GM12878 (cell line): Measurements from ENCODE around the gene SHFL. TPM values are rescaled to one million over a fixed set of nuclear protein-coding genes. Genes with fewer than 3 reads are reported as not detected.
A peak's percentile ranks its signal among the peaks of the same experiment; 100 is the strongest.

Source experiments
- ATAC-seq: fragments of 200-7000 bp; cut with Tn5 transposase; 3 replicates; pipeline ENCODE4 v1.9.1; 2020; ENCODE audit warnings: mild to moderate bottlenecking, moderate library complexity
- BruUV-seq: library from RNA; stranded (reverse); fragments of 400-500 nt; replicated peaks from 2 replicates; lab custom pipeline; 2021; lab: Mats Ljungman, UMichigan
- CTCF ChIA-PET: fragments of 300-600 bp; sonication (Branson Sonifier 250); formaldehyde crosslinking; extraction: SDS; loops from one replicate; lab custom pipeline; 2021; ENCODE audit warnings: inconsistent platforms; lab: Yijun Ruan, JAX
- POLR2A ChIA-PET: fragments of 350-600 bp; formaldehyde crosslinking; extraction: SDS; loops from one replicate; lab custom pipeline; 2021; ENCODE audit warnings: inconsistent platforms; lab: Charles Lee
- RAD21 ChIA-PET: fragments of 300-600 bp; sonication (Branson Sonifier 250); formaldehyde crosslinking; loops from one replicate; lab custom pipeline; 2023; ENCODE audit warnings: antibody characterized with exemption; ENCODE audit not compliant: unreplicated experiment; lab: Charles Lee
- SMC1A ChIA-PET: fragments of 300-600 bp; sonication (Branson Sonifier 250); formaldehyde crosslinking; loops from one replicate; lab custom pipeline; 2023; ENCODE audit not compliant: unreplicated experiment, uncharacterized antibody; lab: Charles Lee
- DNase-seq: peaks from one replicate; pipeline ENCODE4 v3.0.0-alpha.2; 2011; ENCODE audit warnings: low read depth, low spot score
- FAIRE-seq: peaks from 3 replicates; lab custom pipeline; 2011; peaks lifted over from hg19 to GRCh38; lab: Jason Lieb, UNC
- H2AFZ ChIP-seq: 2 replicates; pipeline ENCODE4 v1.6.0; 2011; ENCODE audit warnings: low read depth, low read length, control low read depth; ENCODE audit not compliant: control insufficient read depth
- H3K27ac ChIP-seq: 2 replicates; pipeline ENCODE4 v1.5.1; 2011; ENCODE audit warnings: control low read depth; ENCODE audit not compliant: control insufficient read depth, insufficient read depth
- H3K27me3 ChIP-seq, 2 experiments: replicated peaks in 1 of 2; 2 replicates each; pipeline versions ENCODE4 v1.6.0 to v1.6.1; 2011; ENCODE audit warnings: low read length in 1 of 2; ENCODE audit not compliant: control insufficient read depth in 2 of 2, insufficient read depth in 2 of 2
- H3K36me3 ChIP-seq, 2 experiments: 2 replicates each; pipeline ENCODE4 v1.5.1; 2011; ENCODE audit warnings: low read length in 1 of 2; ENCODE audit not compliant: control insufficient read depth in 2 of 2, insufficient read depth in 2 of 2
- H3K4me1 ChIP-seq: 2 replicates; pipeline ENCODE4 v1.6.1; 2011; ENCODE audit warnings: mild to moderate bottlenecking, low read length, moderate library complexity, mixed read lengths; ENCODE audit not compliant: control insufficient read depth, insufficient read depth
- H3K4me2 ChIP-seq: 2 replicates; pipeline ENCODE4 v1.6.0; 2011; ENCODE audit warnings: control low read depth; ENCODE audit not compliant: control insufficient read depth, insufficient read depth
- H3K4me3 ChIP-seq: fragments of 200-600 bp; sonication (generic); 2 replicates; pipeline ENCODE4 v1.5.1; 2016
- H3K79me2 ChIP-seq: 2 replicates; pipeline ENCODE4 v1.6.0; 2011; ENCODE audit warnings: low read length; ENCODE audit not compliant: control insufficient read depth, insufficient read depth
- H3K9ac ChIP-seq: 2 replicates; pipeline ENCODE4 v1.8.0; 2011; ENCODE audit warnings: low read length, control low read depth, mixed read lengths; ENCODE audit not compliant: control insufficient read depth, insufficient read depth
- H3K9me3 ChIP-seq: replicated peaks from 3 replicates; pipeline ENCODE4 v1.5.1; 2011; ENCODE audit warnings: mild to moderate bottlenecking, low read length; ENCODE audit not compliant: control insufficient read depth, insufficient read depth
- H4K20me1 ChIP-seq: 2 replicates; pipeline ENCODE4 v1.6.0; 2011; ENCODE audit not compliant: control insufficient read depth, insufficient read depth
- MEF2A ChIP-seq: IDR thresholded peaks from 2 replicates; pipeline ENCODE4 v1.6.1; 2011; ENCODE audit warnings: low read depth, mild to moderate bottlenecking, low read length, moderate library complexity; ENCODE audit not compliant: insufficient read depth
- POLR2A ChIP-seq: IDR thresholded peaks from 2 replicates; pipeline ENCODE4 v1.6.1; 2011; ENCODE audit warnings: low read depth, mild to moderate bottlenecking, low read length
- SUPT20H ChIP-seq: IDR thresholded peaks from 2 replicates; pipeline ENCODE4 v1.6.1; 2011; ENCODE audit warnings: low read depth, mild to moderate bottlenecking, low read length, moderate library complexity, borderline replicate concordance; ENCODE audit not compliant: control insufficient read depth
- TCF3 ChIP-seq: IDR thresholded peaks from 2 replicates; pipeline ENCODE4 v1.6.1; 2012; ENCODE audit warnings: low read depth, mild to moderate bottlenecking, low read length, borderline replicate concordance; ENCODE audit not compliant: insufficient read depth
- WGBS: methylation state at CpG from one replicate; pipeline ENCODE4 v1.1.6; 2016; ENCODE audit warnings: low lambda C conversion rate; ENCODE audit not compliant: insufficient replicate concordance, insufficient coverage; ENCODE audit errors: missing lambda C conversion rate; 5-methylcytosine and 5-hydroxymethylcytosine counted together
- in situ Hi-C: fragments of 300-500 bp; cut with MboI; formaldehyde crosslinking; loops from 9 replicates; pipeline ENCODE4 v1.14.3; 2018; ENCODE audit warnings: mixed read lengths
- intact Hi-C: fragments of 100-400 bp; cut with micrococcal nuclease; formaldehyde crosslinking; loops from one replicate; pipeline ENCODE4 v1.14.2; 2022; ENCODE audit not compliant: unreplicated experiment
- polyA plus RNA-seq, 11 experiments: library from polyadenylated mRNA; depleted of rRNA in 4 of 11; unstranded in 6 of 11; stranded (reverse) in 5 of 11; fragments of >200 nt; fragmentation: Nextera tagmentation in 4 of 11; fragmentation: Illumina TruSeq in 1 of 11; extraction: Ambion mirVana in 4 of 11; extraction: Trizol in 1 of 11; gene quantifications; 1 replicate in 1 of 11; 2 replicates in 10 of 11; pipeline versions ENCODE4 v1.2.1 to v1.2.3, GENCODE V29; 2011 to 2016; ENCODE audit warnings: inconsistent platforms in 2 of 11, missing spikeins in 2 of 11, low read depth in 1 of 11
- total RNA-seq, 4 experiments: library from RNA; depleted of rRNA in 3 of 4; stranded (reverse); fragments of >200 nt in 3 of 4; fragmentation: Illumina TruSeq in 1 of 4; extraction: Trizol in 1 of 4; gene quantifications; 2 replicates each; pipeline versions ENCODE4 v1.2.1 to v1.2.3, GENCODE V29; 2013 to 2021

The SHFL gene
- total and polyA plus RNA-seq, 10 of the 15 experiments (the other 5 are each of a cell fraction or from before 2014, with no cell fraction given): 8.0 to 83.8 (median 40.7) TPM

DNA sequence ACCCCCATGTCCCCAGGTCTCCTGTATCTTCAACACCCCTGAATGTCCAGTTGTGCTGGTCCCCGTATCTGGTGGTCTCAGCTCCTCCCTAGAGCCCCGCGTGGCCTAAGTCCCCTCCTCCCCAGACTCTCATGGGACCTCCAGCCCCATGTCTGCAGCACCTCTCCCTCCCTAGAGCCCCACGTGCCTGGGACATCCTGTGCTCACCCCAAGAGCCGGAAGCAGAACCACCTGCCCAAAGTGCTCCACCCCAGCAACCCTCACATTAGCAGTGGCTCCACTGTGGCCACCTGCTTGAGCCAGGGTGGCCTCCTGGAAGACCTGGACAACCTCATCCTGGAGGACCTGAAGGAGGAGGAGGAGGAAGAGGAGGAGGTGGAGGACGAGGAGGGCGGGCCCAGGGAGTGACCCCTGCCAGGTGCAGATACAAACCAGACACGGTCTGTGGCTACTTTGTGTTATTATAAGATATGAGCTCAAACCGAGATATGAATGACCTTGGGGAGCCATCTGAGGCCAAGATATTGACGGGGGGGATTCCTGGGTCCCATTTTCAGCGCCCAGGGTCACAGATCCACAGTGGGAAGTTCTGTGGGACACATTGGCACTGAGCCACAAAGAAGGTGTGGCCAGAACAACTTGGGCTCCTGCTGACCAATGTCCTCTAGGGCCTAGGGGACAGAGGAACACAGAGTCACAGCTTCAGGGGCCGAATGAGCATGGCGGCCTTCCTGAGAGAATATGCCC lies 6.0 kb downstream of the SHFL start (continued):
- TF ChIP-seq TCF3 (no peak), MEF2A (no peak)

DNA sequence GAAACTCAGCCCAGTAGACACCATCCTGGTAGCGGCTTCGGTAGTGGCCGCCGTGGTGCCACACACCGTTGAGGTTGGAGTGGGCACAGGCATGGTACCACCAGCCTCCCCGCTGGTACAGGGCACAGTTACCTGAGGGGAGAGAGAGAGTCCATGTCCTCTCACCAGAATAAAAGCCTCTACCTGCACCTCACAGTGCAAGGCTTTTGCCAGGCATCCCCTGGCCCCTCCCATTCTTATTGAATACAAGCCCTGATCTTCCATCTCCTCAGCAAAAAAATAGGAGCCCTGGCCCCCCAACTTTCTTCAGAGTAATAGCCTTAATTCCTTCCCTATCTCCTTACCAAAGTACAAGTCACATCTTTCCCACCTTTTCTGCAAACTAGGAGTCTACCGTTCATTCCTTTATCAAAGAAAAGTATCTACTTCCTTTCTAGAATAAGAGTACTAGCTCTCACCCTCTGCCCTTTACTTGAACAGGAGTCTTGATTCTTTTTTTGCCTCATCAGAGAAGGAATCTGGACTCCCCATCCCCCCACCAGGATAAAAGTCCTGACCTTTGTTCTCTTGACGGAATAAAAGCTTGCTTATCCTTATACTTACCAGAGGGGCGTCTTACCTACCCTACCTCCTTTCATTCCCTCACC lies 6.7 kb downstream of the SHFL start:
- TSS peak; percentile 32 for BruUV-seq
- Histone ChIP-seq H3K27me3 (no peaks in the 10 kb centered on the region), H4K20me1 (no peaks in the 10 kb centered on the region), H3K9me3 (no peaks in the 10 kb centered on the region; the same call in 2 of the 3 replicates), H3K4me2 (no peak overlapping the region), H3K27ac (no peak overlapping the region), H2AFZ (no peak overlapping the region), H3K4me1 (peaks cover 15% of the 10 kb centered on the region), H3K9ac (no peak overlapping the region), H3K36me3 (peaks cover 16 to 25% of the 10 kb centered on the region in 2 experiments), H3K79me2 (peaks cover under 1% of the 10 kb centered on the region; the same call in 1 of the 2 replicates), H3K4me3 (no peak overlapping the region)
- ATAC-seq: no peak
- TF ChIP-seq POLR2A (peak; percentile 33), SUPT20H (no peak)
- RAD21 ChIA-PET: no interaction called here
- in situ Hi-C loops: no loop called here
- FAIRE-seq: no peak
- CTCF ChIA-PET: interaction anchor here (0.6 kb wide), 1 partner anchor 68 kb away, joined by 3 read pairs; no protein-coding TSS in a partner anchor
- SMC1A ChIA-PET: interaction anchor here (1.2 kb wide), 1 partner anchor 10 kb away, joined by 5 read pairs; the partner anchor contains the start of gene ANGPTL6
- intact Hi-C loops: no loop called here
- POLR2A ChIA-PET: interaction anchor here (0.6 kb wide), 1 partner anchor 65 kb away, joined by 3 read pairs; no protein-coding TSS in a partner anchor
- DNase-seq: no peak
- 91% methylated on average over 9 of the region's 9 CpGs for WGBS
